ENCODE measurements around the gene TCF7L2. TPM values are rescaled to one million over a fixed set of nuclear protein-coding genes. Genes with fewer than 3 reads are reported as not detected.

The TCF7L2 gene
- total RNA-seq, 1 experiment from 2014 or later = 14.8 TPM

- Histone ChIP-seq H3K4me3 (no peak overlapping the region), H3K36me3 (ENCODE audit: low read depth) (no peaks in the 10 kb centered on the region), H3K9me2 (ENCODE audit: insufficient read depth) (no peaks in the 10 kb centered on the region), H3K4me2 (no peak overlapping the region), H3K27me3 (ENCODE audit: insufficient read depth, low read depth) (no peaks in the 10 kb centered on the region), H3K4me1 (replicated peaks; ENCODE audit: insufficient read depth) (peaks cover 25% of the 10 kb centered on the region), H3K27ac (no peak overlapping the region), H4K20me1 (ENCODE audit: insufficient read depth) (no peaks in the 10 kb centered on the region), H3F3A (ENCODE audit: insufficient read depth, low read depth) (no peaks in the 10 kb centered on the region; the same call in 1 of the 2 replicates), H2AFZ (no peak overlapping the region), H3K79me2 (ENCODE audit: low read depth) (0 out of 2 replicates have a peak, but pooled peaks cover 3% of the 10 kb centered on the region), H3K9me3 (ENCODE audit: insufficient read depth, low read depth) (no peaks in the 10 kb centered on the region)
- no peak for TF ChIP-seq CTCF (conservative IDR thresholded peaks at IDR 0.05)
- no peak for TF ChIP-seq EZH2 (IDR thresholded peaks at IDR 0.05; ENCODE audit: low read depth)
- CTCF ChIA-PET = interaction anchor here (0.6 kb wide), 1 partner anchor 117 kb away, joined by 5 read pairs; no protein-coding TSS in a partner anchor
- BruUV-seq (replicated peaks) = no TSS peak
- DNase-seq = no peak
- POLR2A ChIA-PET (ENCODE audit: unreplicated experiment) = no interaction called here
- intact Hi-C loops (cut with micrococcal nuclease; ENCODE audit: unreplicated experiment) = no loop called here
Observed at GRCh38 chr10:113130014-113130641, 180.1 kb downstream of the TCF7L2 start.

- intact Hi-C loops (cut with micrococcal nuclease; ENCODE audit: unreplicated experiment) = no loop called here
Observed at GRCh38 chr10:113131613-113132261, 181.7 kb downstream of the TCF7L2 start.

More at GRCh38 chr10:113131613-113132261, 181.7 kb downstream of the TCF7L2 start:
- H2AFZ ChIP-seq = no peak overlapping the region
- no peaks in the 10 kb centered on the region for H3K9me2 ChIP-seq (ENCODE audit: insufficient read depth)
- H3K4me2 ChIP-seq = peak overlapping the region; percentile 34; the same call in 1 of the 2 replicates
- no peaks in the 10 kb centered on the region for H3K9me3 ChIP-seq (ENCODE audit: insufficient read depth, low read depth)
- ChIA-PET CTCF (no interaction called here), POLR2A (ENCODE audit: unreplicated experiment) (no interaction called here)
- H3K36me3 ChIP-seq (ENCODE audit: low read depth) = no peaks in the 10 kb centered on the region
- H3K27ac ChIP-seq = peak overlapping the region; percentile 31; the same call in 1 of the 2 replicates
- peak in 1 of 2 experiments; percentile 59 for DNase-seq
- BruUV-seq (replicated peaks) = no TSS peak
- H3K79me2 ChIP-seq (ENCODE audit: low read depth) = 0 out of 2 replicates have a peak, but pooled peaks cover 3% of the 10 kb centered on the region
- H3K4me1 ChIP-seq (replicated peaks; ENCODE audit: insufficient read depth) = peaks cover 14% of the 10 kb centered on the region
- no peaks in the 10 kb centered on the region for H4K20me1 ChIP-seq (ENCODE audit: insufficient read depth)
- no peaks in the 10 kb centered on the region; the same call in 1 of the 2 replicates for H3F3A ChIP-seq (ENCODE audit: insufficient read depth, low read depth)
- no peaks in the 10 kb centered on the region for H3K27me3 ChIP-seq (ENCODE audit: insufficient read depth, low read depth)
- TF ChIP-seq CTCF (conservative IDR thresholded peaks at IDR 0.05) = no peak
- TF ChIP-seq EZH2 (IDR thresholded peaks at IDR 0.05; ENCODE audit: low read depth) = no peak
- H3K4me3 ChIP-seq = no peak overlapping the region
